CD14-positive monocyte (primary cell): ENCODE data around the gene NACC1. TPM values are rescaled to one million over a fixed set of nuclear protein-coding genes. Genes with fewer than 3 reads are reported as not detected.

Source experiments
- DNase-seq, 3 donors: peaks; one replicate each; pipeline ENCODE4 v3.0.0-alpha.2; 2011 to 2022
- H2AFZ ChIP-seq: 2 replicates; pipeline ENCODE4 v1.6.0; 2012; ENCODE audit warnings: mild to moderate bottlenecking, low read depth, low read length, inconsistent platforms; ENCODE audit not compliant: insufficient read depth, poor library complexity, severe bottlenecking
- H3K27ac ChIP-seq, 2 donors: 1 replicate in 1 of 2; 2 replicates in 1 of 2; pipeline ENCODE4 v1.5.1; 2012 to 2013; ENCODE audit warnings: low read length in 2 of 2, control low read depth in 1 of 2, inconsistent platforms in 1 of 2, low read depth in 1 of 2, mild to moderate bottlenecking in 1 of 2
- H3K27me3 ChIP-seq, 2 donors: one replicate each; pipeline versions ENCODE4 v1.6.0 to v1.6.1; 2011 to 2013; ENCODE audit warnings: low read length in 2 of 2; ENCODE audit not compliant: control insufficient read depth in 2 of 2, insufficient read depth in 2 of 2
- H3K36me3 ChIP-seq, 2 donors: replicated peaks in 1 of 2; 1 replicate in 1 of 2; 2 replicates in 1 of 2; pipeline versions ENCODE4 v1.5.1 to v1.6.1; 2012 to 2013; ENCODE audit warnings: low read length in 2 of 2, control low read depth in 1 of 2, inconsistent platforms in 1 of 2, mild to moderate bottlenecking in 1 of 2; ENCODE audit not compliant: insufficient read depth in 2 of 2, control insufficient read depth in 1 of 2
- H3K4me1 ChIP-seq, 2 donors: 1 replicate in 1 of 2; 2 replicates in 1 of 2; pipeline versions ENCODE4 v1.5.1 to v1.6.1; 2012 to 2013; ENCODE audit warnings: low read length in 2 of 2, control low read depth in 1 of 2, inconsistent platforms in 1 of 2, mild to moderate bottlenecking in 1 of 2, moderate library complexity in 1 of 2; ENCODE audit not compliant: insufficient read depth in 2 of 2, control insufficient read depth in 1 of 2
- H3K4me2 ChIP-seq: replicated peaks from 2 replicates; pipeline ENCODE3; 2012; ENCODE audit warnings: low read length, moderate library complexity, mild to moderate bottlenecking; ENCODE audit not compliant: poor library complexity, severe bottlenecking; ENCODE audit errors: extremely low read depth
- H3K4me3 ChIP-seq, 3 experiments: fragments of 200-600 bp in 1 of 3; sonication (generic) in 1 of 3; replicated peaks in 1 of 3; 1 replicate in 2 of 3; 2 replicates in 1 of 3; pipeline ENCODE4 v1.5.1; 2011 to 2013; ENCODE audit warnings: low read length in 3 of 3, mild to moderate bottlenecking in 3 of 3, control low read depth in 2 of 3, low read depth in 2 of 3, inconsistent platforms in 1 of 3, moderate library complexity in 1 of 3
- H3K79me2 ChIP-seq: 2 replicates; pipeline ENCODE4 v1.6.0; 2012; ENCODE audit warnings: mild to moderate bottlenecking, control low read depth, inconsistent platforms, low read length, moderate library complexity; ENCODE audit not compliant: insufficient read depth
- H3K9ac ChIP-seq: 2 replicates; pipeline ENCODE4 v1.6.0; 2017; ENCODE audit warnings: low read length, mild to moderate bottlenecking; ENCODE audit not compliant: insufficient read depth, poor library complexity, severe bottlenecking
- H3K9me3 ChIP-seq, 2 donors: replicated peaks in 1 of 2; 1 replicate in 1 of 2; 2 replicates in 1 of 2; pipeline versions ENCODE4 v1.5.1 to v1.6.1; 2012 to 2013; ENCODE audit warnings: low read length in 2 of 2, control low read depth in 1 of 2; ENCODE audit not compliant: control insufficient read depth in 1 of 2, insufficient read depth in 1 of 2
- H4K20me1 ChIP-seq: 2 replicates; pipeline ENCODE4 v1.6.0; 2012; ENCODE audit warnings: mild to moderate bottlenecking, low read length, control low read depth, moderate library complexity; ENCODE audit not compliant: insufficient read depth
- H3K27ac Mint-ChIP-seq, 7 donors: one replicate each; pipeline ENCODE4 v1.8.0; 2020; ENCODE audit warnings: mild to moderate bottlenecking in 7 of 7, mixed read lengths in 7 of 7, moderate library complexity in 6 of 7, inconsistent platforms in 2 of 7
- H3K27me3 Mint-ChIP-seq, 3 donors: one replicate each; pipeline ENCODE4 v1.8.0; 2021 to 2022; ENCODE audit warnings: low read depth in 3 of 3, mild to moderate bottlenecking in 3 of 3, mixed read lengths in 3 of 3, moderate library complexity in 3 of 3, inconsistent platforms in 1 of 3
- H3K36me3 Mint-ChIP-seq, 2 donors: one replicate each; pipeline ENCODE4 v1.8.0; 2020; ENCODE audit warnings: mixed read lengths in 2 of 2, inconsistent platforms in 1 of 2, mild to moderate bottlenecking in 1 of 2
- H3K4me1 Mint-ChIP-seq: one replicate; pipeline ENCODE4 v1.8.0; 2020; ENCODE audit warnings: mild to moderate bottlenecking, mixed read lengths
- H3K4me3 Mint-ChIP-seq, 2 donors: one replicate each; pipeline ENCODE4 v1.8.0; 2020; ENCODE audit warnings: mild to moderate bottlenecking in 2 of 2, mixed read lengths in 2 of 2, moderate library complexity in 1 of 2
- H3K9me3 Mint-ChIP-seq, 7 donors: one replicate each; pipeline ENCODE4 v1.8.0; 2020 to 2022; ENCODE audit warnings: mixed read lengths in 7 of 7, mild to moderate bottlenecking in 6 of 7, moderate library complexity in 6 of 7, inconsistent platforms in 2 of 7
- CTCF ChIP-seq: fragments of 200-600 bp; IDR thresholded peaks from one replicate; pipeline ENCODE4 v1.8.0; 2022; ENCODE audit warnings: antibody characterized with exemption, mild to moderate bottlenecking
- WGBS: methylation state at CpG from one replicate; pipeline ENCODE4 v1.1.5; 2013; ENCODE audit warnings: missing lambda C conversion rate; ENCODE audit not compliant: insufficient coverage; 5-methylcytosine and 5-hydroxymethylcytosine counted together
- intact Hi-C, 2 donors: fragments of 100-400 bp; cut with micrococcal nuclease; formaldehyde crosslinking; loops; one replicate each; pipeline versions ENCODE4 v1.15.0 to v1.15.1; 2023
- polyA plus RNA-seq, 3 donors: library from polyadenylated mRNA; depleted of rRNA in 1 of 3; unstranded in 2 of 3; stranded (reverse) in 1 of 3; fragments of 300-500 nt in 2 of 3; fragments of >200 nt in 1 of 3; fragmentation: Illumina TruSeq in 2 of 3; gene quantifications; 1 replicate in 2 of 3; 2 replicates in 1 of 3; pipeline ENCODE4 v1.2.3, GENCODE V29; 2012 to 2021

Gene NACC1
- polyA plus RNA-seq, 3 donors: 1.1 to 20.1 (median 2.2) TPM

GRCh38 chr19:13100841-13101589, 17.0 kb upstream of the NACC1 start:
- H4K20me1 ChIP-seq: peaks cover 27% of the 10 kb centered on the region
- peak overlapping the region; percentile 86 for H3K9ac ChIP-seq
- Mint-ChIP-seq H3K27ac (peak overlapping the region; percentile 90 to 97 (median 92)), H3K4me3 (peak overlapping the region; percentile 87 to 97), H3K4me1 (peaks cover 58% of the 10 kb centered on the region), H3K9me3 (no peaks in the 10 kb centered on the region), H3K27me3 (peaks cover 0 to 1% (median 1%) of the 10 kb centered on the region in 3 donors), H3K36me3 (peaks cover 7 to 9% of the 10 kb centered on the region in 2 donors)
- H3K27ac ChIP-seq: peak overlapping the region; percentile 90 to 98
- H2AFZ ChIP-seq: no peak overlapping the region
- peaks cover 70 to 89% of the 10 kb centered on the region in 2 donors for H3K4me1 ChIP-seq
- peaks cover 81% of the 10 kb centered on the region for H3K79me2 ChIP-seq
- TF ChIP-seq CTCF: peak; percentile 59
- H3K36me3 ChIP-seq: peaks cover 3 to 11% of the 10 kb centered on the region in 2 donors
- peak overlapping the region; percentile 100 for H3K4me2 ChIP-seq
- peak overlapping the region; percentile 51 to 92 (median 84) for H3K4me3 ChIP-seq
- no peak for DNase-seq
- no peaks in the 10 kb centered on the region for H3K27me3 ChIP-seq
- WGBS: 0% methylated on average over 8 of the region's 18 CpGs
- intact Hi-C loops: loop anchor here (5.0 kb wide), 1 partner anchor 51 kb away; the partner anchor contains the start of genes IER2 (in 2 of the 2) and STX10 (in 2 of the 2)
- H3K9me3 ChIP-seq: no peaks in the 10 kb centered on the region

GRCh38 chr19:13101590-13102415, 16.3 kb upstream of the NACC1 start:
- H3K4me1 ChIP-seq: peaks cover 65 to 85% of the 10 kb centered on the region in 2 donors
- peaks cover 7 to 9% of the 10 kb centered on the region in 2 donors for H3K36me3 Mint-ChIP-seq
- H3K4me3 Mint-ChIP-seq: peak overlapping the region; percentile 87 to 97
- TF ChIP-seq CTCF: peak; percentile 10
- H3K27ac Mint-ChIP-seq: peak overlapping the region; percentile 90 to 93 (median 92)
- H2AFZ ChIP-seq: no peak overlapping the region
- H3K9me3 ChIP-seq: no peaks in the 10 kb centered on the region
- peaks cover 3 to 11% of the 10 kb centered on the region in 2 donors for H3K36me3 ChIP-seq
- H3K4me2 ChIP-seq: peak overlapping the region; percentile 100
- H3K4me1 Mint-ChIP-seq: peaks cover 59% of the 10 kb centered on the region
- peak overlapping the region; percentile 86 for H3K9ac ChIP-seq
- H3K27me3 ChIP-seq: no peaks in the 10 kb centered on the region
- peak overlapping the region; percentile 51 to 92 (median 84) for H3K4me3 ChIP-seq
- no peaks in the 10 kb centered on the region for H3K9me3 Mint-ChIP-seq
- peaks cover 0 to 1% (median 1%) of the 10 kb centered on the region in 3 donors for H3K27me3 Mint-ChIP-seq
- H3K79me2 ChIP-seq: peaks cover 79% of the 10 kb centered on the region
- intact Hi-C loops: loop anchor here (5.0 kb wide), 1 partner anchor 50 kb away; the partner anchor contains the start of genes IER2 (in 2 of the 2) and STX10 (in 2 of the 2)
- peaks cover 27% of the 10 kb centered on the region for H4K20me1 ChIP-seq
- no peak for DNase-seq
- peak overlapping the region; percentile 90 to 98 for H3K27ac ChIP-seq
- WGBS: 1% methylated on average over 6 of the region's 7 CpGs
